ENCODE data around the gene CD163.

The CD163 gene

DNA sequence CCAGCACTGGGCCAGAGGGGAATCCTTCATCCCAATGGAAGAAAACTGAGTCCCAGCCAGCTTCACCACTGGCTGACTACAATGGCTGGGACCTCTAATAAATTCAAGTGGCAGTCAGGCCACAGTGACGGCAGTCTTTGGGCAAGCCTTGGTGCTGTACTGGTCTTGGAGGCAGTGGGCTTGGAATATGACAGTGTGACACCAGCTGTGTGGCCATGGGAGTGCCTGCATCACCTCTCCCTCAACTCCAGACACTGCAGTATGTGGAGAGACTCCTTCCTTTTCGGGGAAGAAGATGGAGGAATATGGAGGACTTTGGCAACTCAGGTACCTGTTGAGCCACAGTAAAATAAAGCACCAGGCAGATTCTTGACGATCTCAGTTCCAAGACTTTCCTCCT, 43.6 kb downstream of the CD163 start:
- H3K4me2 ChIP-seq (ENCODE audit: insufficient read depth, low read length, poor library complexity, severe bottlenecking) = no peak overlapping the region
- H3K14ac ChIP-seq (ENCODE audit: low read length) = no peak overlapping the region
- H3K79me1 ChIP-seq (ENCODE audit: low read depth, low read length) = no peaks in the 10 kb centered on the region
- H3K23ac ChIP-seq (ENCODE audit: low read depth, low read length, poor library complexity) = no peak overlapping the region
- no peaks in the 10 kb centered on the region for H3K27me3 ChIP-seq (ENCODE audit: control insufficient read depth in 3 of 3, insufficient read depth in 3 of 3, low read depth in 1 of 3, low read length in 3 of 3)
- no peaks in the 10 kb centered on the region for H3K4me1 ChIP-seq (ENCODE audit: control insufficient read depth in 2 of 2, insufficient read depth in 1 of 2, low read depth in 1 of 2, low read length in 2 of 2)
- H3K9me3 ChIP-seq (replicated peaks in 1 of 2; ENCODE audit: control insufficient read depth in 2 of 2, insufficient read depth in 1 of 2, low read depth in 1 of 2, low read length in 2 of 2) = no peaks in the 10 kb centered on the region
- H3K4ac ChIP-seq (ENCODE audit: low read length) = no peak overlapping the region
- H2AFZ ChIP-seq (ENCODE audit: low read length) = no peak overlapping the region
- no peak overlapping the region for H2BK15ac ChIP-seq (ENCODE audit: low read length)
- H3K18ac ChIP-seq (ENCODE audit: low read length) = no peak overlapping the region
- no peak overlapping the region for H3K9ac ChIP-seq (ENCODE audit: low read depth, low read length, poor library complexity)
- no peak overlapping the region for H2AK5ac ChIP-seq (ENCODE audit: low read depth, low read length)
- no peak overlapping the region for H4K8ac ChIP-seq (ENCODE audit: low read depth, low read length)
- no peak overlapping the region for H3K4me3 ChIP-seq (ENCODE audit: low read length in 2 of 2)
- H2BK5ac ChIP-seq (ENCODE audit: low read length) = no peak overlapping the region
- H4K91ac ChIP-seq (ENCODE audit: low read depth, low read length, poor library complexity) = no peak overlapping the region
- H3K27ac ChIP-seq (replicated peaks; ENCODE audit: low read length) = no peak overlapping the region
- no peak overlapping the region for H2BK120ac ChIP-seq (ENCODE audit: low read depth, low read length)
- no CpG with 5 or more reads among the region's 3 CpGs for WGBS, 2 donors (ENCODE audit: extremely low coverage in 2 of 2, insufficient read length in 2 of 2, insufficient replicate concordance in 1 of 2)
- no peak for DNase-seq (ENCODE audit: low spot score)
- H2BK12ac ChIP-seq (ENCODE audit: low read length) = no peak overlapping the region
- H3K36me3 ChIP-seq (replicated peaks in 1 of 2; ENCODE audit: control insufficient read depth in 2 of 2, insufficient read depth in 2 of 2, low read length in 2 of 2) = no peaks in the 10 kb centered on the region

- H4K91ac ChIP-seq (ENCODE audit: low read depth, low read length, poor library complexity) = no peak overlapping the region
- no peak for DNase-seq (ENCODE audit: low spot score)
- H3K9ac ChIP-seq (ENCODE audit: low read depth, low read length, poor library complexity) = no peak overlapping the region
- no peak overlapping the region for H3K23ac ChIP-seq (ENCODE audit: low read depth, low read length, poor library complexity)
- no peaks in the 10 kb centered on the region for H3K9me3 ChIP-seq (replicated peaks in 1 of 2; ENCODE audit: control insufficient read depth in 2 of 2, insufficient read depth in 1 of 2, low read depth in 1 of 2, low read length in 2 of 2)
- H3K4me1 ChIP-seq (ENCODE audit: control insufficient read depth in 2 of 2, insufficient read depth in 1 of 2, low read depth in 1 of 2, low read length in 2 of 2) = no peaks in the 10 kb centered on the region
- H4K8ac ChIP-seq (ENCODE audit: low read depth, low read length) = no peak overlapping the region
- H3K79me1 ChIP-seq (ENCODE audit: low read depth, low read length) = no peaks in the 10 kb centered on the region
- no peak overlapping the region for H2BK5ac ChIP-seq (ENCODE audit: low read length)
- no peak overlapping the region for H3K18ac ChIP-seq (ENCODE audit: low read length)
- H3K36me3 ChIP-seq (replicated peaks in 1 of 2; ENCODE audit: control insufficient read depth in 2 of 2, insufficient read depth in 2 of 2, low read length in 2 of 2) = no peaks in the 10 kb centered on the region
- H3K27me3 ChIP-seq (ENCODE audit: control insufficient read depth in 3 of 3, insufficient read depth in 3 of 3, low read depth in 1 of 3, low read length in 3 of 3) = no peaks in the 10 kb centered on the region
- no peak overlapping the region for H3K4me3 ChIP-seq (ENCODE audit: low read length in 2 of 2)
- H2BK120ac ChIP-seq (ENCODE audit: low read depth, low read length) = no peak overlapping the region
- no peak overlapping the region for H3K27ac ChIP-seq (replicated peaks; ENCODE audit: low read length)
- WGBS, 2 donors (ENCODE audit: extremely low coverage in 2 of 2, insufficient read length in 2 of 2, insufficient replicate concordance in 1 of 2) = no CpG with 5 or more reads among the region's 3 CpGs
- no peak overlapping the region for H2AK5ac ChIP-seq (ENCODE audit: low read depth, low read length)
- H3K14ac ChIP-seq (ENCODE audit: low read length) = no peak overlapping the region
- no peak overlapping the region for H3K4me2 ChIP-seq (ENCODE audit: insufficient read depth, low read length, poor library complexity, severe bottlenecking)
- no peak overlapping the region for H2BK12ac ChIP-seq (ENCODE audit: low read length)
- H3K4ac ChIP-seq (ENCODE audit: low read length) = no peak overlapping the region
- H2BK15ac ChIP-seq (ENCODE audit: low read length) = no peak overlapping the region
- H2AFZ ChIP-seq (ENCODE audit: low read length) = no peak overlapping the region
Observed at GRCh38 chr12:7451756-7452155, 51.8 kb downstream of the CD163 start.

GRCh38 chr12:7450667-7451066, 52.9 kb downstream of the CD163 start:
- H3K4me1 ChIP-seq (ENCODE audit: control insufficient read depth in 2 of 2, insufficient read depth in 1 of 2, low read depth in 1 of 2, low read length in 2 of 2) = no peaks in the 10 kb centered on the region
- no peak overlapping the region for H3K4ac ChIP-seq (ENCODE audit: low read length)
- H3K4me2 ChIP-seq (ENCODE audit: insufficient read depth, low read length, poor library complexity, severe bottlenecking) = no peak overlapping the region
- DNase-seq (ENCODE audit: low spot score) = no peak
- H2BK120ac ChIP-seq (ENCODE audit: low read depth, low read length) = no peak overlapping the region
- no peak overlapping the region for H4K8ac ChIP-seq (ENCODE audit: low read depth, low read length)
- no peak overlapping the region for H3K14ac ChIP-seq (ENCODE audit: low read length)
- no peak overlapping the region for H4K91ac ChIP-seq (ENCODE audit: low read depth, low read length, poor library complexity)
- H3K79me1 ChIP-seq (ENCODE audit: low read depth, low read length) = no peaks in the 10 kb centered on the region
- no peak overlapping the region for H3K9ac ChIP-seq (ENCODE audit: low read depth, low read length, poor library complexity)
- no peak overlapping the region for H3K23ac ChIP-seq (ENCODE audit: low read depth, low read length, poor library complexity)
- H2BK15ac ChIP-seq (ENCODE audit: low read length) = no peak overlapping the region
- H3K27ac ChIP-seq (replicated peaks; ENCODE audit: low read length) = no peak overlapping the region
- no peaks in the 10 kb centered on the region for H3K36me3 ChIP-seq (replicated peaks in 1 of 2; ENCODE audit: control insufficient read depth in 2 of 2, insufficient read depth in 2 of 2, low read length in 2 of 2)
- no peak overlapping the region for H2AFZ ChIP-seq (ENCODE audit: low read length)
- no peak overlapping the region for H2AK5ac ChIP-seq (ENCODE audit: low read depth, low read length)
- WGBS, 2 donors (ENCODE audit: extremely low coverage in 2 of 2, insufficient read length in 2 of 2, insufficient replicate concordance in 1 of 2) = no CpG with 5 or more reads among the region's 7 CpGs
- no peak overlapping the region for H2BK12ac ChIP-seq (ENCODE audit: low read length)
- no peak overlapping the region for H2BK5ac ChIP-seq (ENCODE audit: low read length)
- H3K9me3 ChIP-seq (replicated peaks in 1 of 2; ENCODE audit: control insufficient read depth in 2 of 2, insufficient read depth in 1 of 2, low read depth in 1 of 2, low read length in 2 of 2) = no peaks in the 10 kb centered on the region
- no peak overlapping the region for H3K4me3 ChIP-seq (ENCODE audit: low read length in 2 of 2)
- no peaks in the 10 kb centered on the region for H3K27me3 ChIP-seq (ENCODE audit: control insufficient read depth in 3 of 3, insufficient read depth in 3 of 3, low read depth in 1 of 3, low read length in 3 of 3)
- H3K18ac ChIP-seq (ENCODE audit: low read length) = no peak overlapping the region

DNA sequence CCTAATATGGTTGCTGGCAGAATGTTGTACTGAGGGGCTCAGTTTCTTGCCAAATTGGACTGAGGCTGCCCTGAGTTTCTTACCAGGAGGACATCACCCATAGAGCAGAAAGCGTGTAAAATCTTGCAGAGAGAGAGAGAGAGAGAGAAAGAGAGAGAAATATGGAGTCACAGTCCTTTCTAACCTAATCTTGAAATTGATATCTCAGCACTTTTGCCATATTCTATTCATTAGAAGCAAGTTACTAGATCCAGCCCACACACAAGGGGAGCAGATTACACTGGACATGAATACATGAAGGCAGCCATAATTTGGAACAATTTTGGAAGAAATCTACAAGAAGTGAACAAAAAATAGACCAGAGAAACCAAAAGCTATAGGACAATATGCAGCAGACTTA, 55.5 kb downstream of the CD163 start:
- H3K4me3 ChIP-seq (ENCODE audit: low read length in 2 of 2) = no peak overlapping the region
- no peaks in the 10 kb centered on the region for H3K79me1 ChIP-seq (ENCODE audit: low read depth, low read length)
- no peak overlapping the region for H4K8ac ChIP-seq (ENCODE audit: low read depth, low read length)
- no peak overlapping the region for H2BK5ac ChIP-seq (ENCODE audit: low read length)
- H2BK12ac ChIP-seq (ENCODE audit: low read length) = no peak overlapping the region
- no peaks in the 10 kb centered on the region for H3K9me3 ChIP-seq (replicated peaks in 1 of 2; ENCODE audit: control insufficient read depth in 2 of 2, insufficient read depth in 1 of 2, low read depth in 1 of 2, low read length in 2 of 2)
- no peak overlapping the region for H3K18ac ChIP-seq (ENCODE audit: low read length)
- H3K27me3 ChIP-seq (ENCODE audit: control insufficient read depth in 3 of 3, insufficient read depth in 3 of 3, low read depth in 1 of 3, low read length in 3 of 3) = no peaks in the 10 kb centered on the region
- no peak overlapping the region for H4K91ac ChIP-seq (ENCODE audit: low read depth, low read length, poor library complexity)
- no peak overlapping the region for H3K27ac ChIP-seq (replicated peaks; ENCODE audit: low read length)
- H3K14ac ChIP-seq (ENCODE audit: low read length) = no peak overlapping the region
- H3K9ac ChIP-seq (ENCODE audit: low read depth, low read length, poor library complexity) = no peak overlapping the region
- no peak overlapping the region for H3K4me2 ChIP-seq (ENCODE audit: insufficient read depth, low read length, poor library complexity, severe bottlenecking)
- H3K4me1 ChIP-seq (ENCODE audit: control insufficient read depth in 2 of 2, insufficient read depth in 1 of 2, low read depth in 1 of 2, low read length in 2 of 2) = no peaks in the 10 kb centered on the region
- no peak overlapping the region for H3K4ac ChIP-seq (ENCODE audit: low read length)
- H3K23ac ChIP-seq (ENCODE audit: low read depth, low read length, poor library complexity) = no peak overlapping the region
- H2AFZ ChIP-seq (ENCODE audit: low read length) = no peak overlapping the region
- no peak overlapping the region for H2AK5ac ChIP-seq (ENCODE audit: low read depth, low read length)
- WGBS, 2 donors (ENCODE audit: extremely low coverage in 2 of 2, insufficient read length in 2 of 2, insufficient replicate concordance in 1 of 2) = no CpG with 5 or more reads among the region's 1 CpG
- H2BK15ac ChIP-seq (ENCODE audit: low read length) = no peak overlapping the region
- no peaks in the 10 kb centered on the region for H3K36me3 ChIP-seq (replicated peaks in 1 of 2; ENCODE audit: control insufficient read depth in 2 of 2, insufficient read depth in 2 of 2, low read length in 2 of 2)
- no peak for DNase-seq (ENCODE audit: low spot score)
- H2BK120ac ChIP-seq (ENCODE audit: low read depth, low read length) = no peak overlapping the region
